GM19452 (cell line): ENCODE results near the gene CA5B.
A peak's percentile ranks its signal among the peaks of the same experiment; 100 is the strongest.
"Not testable (repeated sequence)": the region's sequence is repeated elsewhere in the genome, so short reads cannot be mapped to it uniquely, and the experiment has no call there.

Experiments
- ATAC-seq: cut with Tn5 transposase; IDR thresholded peaks from one replicate; pipeline ENCODE4 v1.9.1; 2021; ENCODE audit not compliant: unreplicated experiment

CA5B gene, protein sequence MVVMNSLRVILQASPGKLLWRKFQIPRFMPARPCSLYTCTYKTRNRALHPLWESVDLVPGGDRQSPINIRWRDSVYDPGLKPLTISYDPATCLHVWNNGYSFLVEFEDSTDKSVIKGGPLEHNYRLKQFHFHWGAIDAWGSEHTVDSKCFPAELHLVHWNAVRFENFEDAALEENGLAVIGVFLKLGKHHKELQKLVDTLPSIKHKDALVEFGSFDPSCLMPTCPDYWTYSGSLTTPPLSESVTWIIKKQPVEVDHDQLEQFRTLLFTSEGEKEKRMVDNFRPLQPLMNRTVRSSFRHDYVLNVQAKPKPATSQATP

DNA sequence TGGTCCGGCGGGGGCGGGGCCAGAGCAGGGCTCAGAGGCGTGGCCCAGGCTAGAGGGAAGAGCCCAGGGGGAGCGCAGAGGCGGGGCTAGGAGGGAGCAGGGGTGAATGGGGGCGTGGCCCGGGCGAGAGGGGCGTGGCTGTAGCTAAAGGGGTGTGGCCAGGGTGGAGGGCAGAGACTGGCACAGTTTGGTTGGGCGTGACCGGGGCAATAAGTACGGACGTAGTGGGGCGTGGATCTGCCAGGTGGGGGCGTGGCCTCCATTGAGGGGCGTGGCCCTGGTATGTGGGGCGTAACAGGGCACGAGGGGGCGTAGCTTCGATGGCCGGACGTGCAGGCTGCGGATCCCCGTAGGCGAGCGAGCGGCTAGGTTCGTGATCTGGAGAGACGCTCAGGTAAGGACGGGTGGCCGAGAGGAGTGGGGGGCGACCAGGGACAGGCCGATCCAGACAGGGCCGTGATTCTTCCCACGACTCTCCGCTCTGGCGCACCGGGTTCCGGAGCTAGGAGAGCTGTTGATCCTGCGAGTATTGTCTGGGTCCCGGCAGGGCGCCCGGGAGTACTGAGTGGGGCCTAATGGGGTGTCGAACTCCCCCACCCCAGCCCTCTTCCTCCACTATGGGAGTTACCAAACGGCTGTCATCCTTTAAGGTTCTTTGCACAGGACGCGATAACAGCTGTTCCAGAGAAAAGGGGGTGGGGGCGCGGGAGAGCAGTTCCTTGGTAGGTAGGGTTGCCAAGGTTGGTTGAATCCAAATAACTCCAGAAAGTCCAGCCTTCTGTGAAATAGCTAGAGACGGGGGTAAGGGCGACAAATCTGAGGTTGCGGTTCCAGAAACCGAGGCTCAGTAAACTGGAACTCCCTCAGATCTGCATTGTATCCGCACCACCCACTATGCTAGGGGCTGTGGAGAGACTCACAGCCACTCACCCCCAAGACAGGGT lies at the start of gene CA5B:
Gene CA5B, plus strand, starts transcription at position 312 of the 944 bp plus-strand sequence. CDS start 11,754 bp downstream, outside the sequence.
- ATAC-seq = peak; percentile 95

DNA sequence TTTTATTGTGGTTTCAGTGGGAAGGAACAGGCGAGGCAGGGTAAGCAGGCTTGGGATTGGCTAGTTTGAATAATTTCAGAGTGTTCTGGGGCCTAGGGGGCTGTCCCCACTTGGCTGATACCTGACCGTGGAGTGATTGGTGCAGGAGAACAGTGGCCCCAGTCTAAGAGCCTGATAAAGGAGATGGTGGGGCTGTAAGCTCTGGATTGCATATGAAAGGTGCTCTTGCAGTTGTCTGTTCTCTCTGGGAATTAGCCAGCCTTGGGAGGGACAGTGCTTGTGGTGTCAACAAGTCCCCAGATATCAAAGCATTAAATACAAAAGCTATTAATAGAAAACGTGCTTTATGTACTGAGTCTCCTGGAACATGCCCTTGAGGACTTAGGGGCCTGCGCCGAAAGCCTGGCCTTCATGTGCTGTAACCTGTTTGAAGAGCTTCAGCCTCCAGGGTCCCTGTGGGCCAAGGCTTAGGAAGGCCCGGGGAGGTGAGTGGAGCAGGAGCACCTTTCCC lies 43.1 kb upstream of the CA5B start:
- no peak for ATAC-seq

DNA sequence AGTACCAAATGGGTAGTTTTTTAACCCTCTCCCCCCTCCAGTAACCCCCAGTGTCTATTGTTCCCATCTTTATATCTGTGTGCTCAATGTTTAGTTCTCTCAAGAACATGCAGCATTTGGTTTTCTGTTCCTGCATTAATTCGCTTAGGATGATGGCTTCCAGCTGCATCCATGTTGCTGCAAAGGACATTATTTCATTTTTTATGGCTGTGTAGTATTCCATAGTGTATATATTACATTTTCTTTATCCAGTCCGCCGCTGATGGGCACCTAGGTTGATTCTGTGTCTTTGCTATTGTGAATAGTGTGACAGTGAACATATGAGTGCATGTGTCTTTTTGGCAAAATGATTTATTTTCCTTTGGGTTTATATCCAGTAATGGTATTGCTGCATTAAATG lies 41.6 kb upstream of the CA5B start:
- ATAC-seq = no peak

DNA sequence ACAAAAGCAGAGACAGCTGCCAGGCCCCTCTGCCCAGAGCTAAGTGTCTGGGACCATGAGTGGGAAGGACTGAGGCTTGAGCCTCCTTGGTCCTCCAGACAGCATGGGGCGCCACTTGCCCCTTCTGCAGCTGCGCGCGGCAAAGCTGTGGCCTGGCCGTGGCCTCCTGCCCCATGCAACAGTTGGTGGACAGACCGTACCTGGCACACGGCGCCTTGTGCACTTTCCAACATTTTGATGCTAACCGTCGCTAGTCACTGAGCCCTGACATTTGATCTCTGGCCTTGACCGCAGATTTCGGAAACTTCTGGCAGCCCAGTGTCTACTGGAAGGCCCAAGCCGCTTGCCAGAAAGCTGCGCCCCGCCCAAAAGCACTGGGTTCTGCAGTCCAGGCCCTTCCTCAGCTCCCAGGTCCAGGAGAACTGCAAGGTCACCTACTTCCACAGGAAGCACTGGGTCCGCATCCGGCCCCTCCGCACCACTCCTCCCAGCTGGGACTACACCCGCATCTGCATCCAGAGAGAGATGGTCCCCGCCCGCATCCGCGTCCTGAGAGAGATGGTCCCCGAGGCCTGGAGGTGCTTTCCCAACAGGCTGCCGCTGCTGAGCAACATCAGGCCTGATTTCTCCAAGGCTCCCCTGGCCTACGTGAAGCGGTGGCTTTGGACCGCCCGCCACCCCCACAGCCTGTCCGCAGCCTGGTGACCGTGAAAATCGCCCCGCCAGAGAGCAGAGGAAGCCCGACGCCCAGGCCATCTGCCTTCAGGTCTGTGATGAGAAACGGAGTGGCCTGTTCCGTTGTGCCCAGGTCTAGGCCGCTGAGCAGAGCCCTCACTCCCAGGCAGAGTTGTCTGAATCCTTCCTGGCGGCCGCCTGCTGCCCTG lies 35.3 kb upstream of the CA5B start:
- ATAC-seq = no peak

DNA sequence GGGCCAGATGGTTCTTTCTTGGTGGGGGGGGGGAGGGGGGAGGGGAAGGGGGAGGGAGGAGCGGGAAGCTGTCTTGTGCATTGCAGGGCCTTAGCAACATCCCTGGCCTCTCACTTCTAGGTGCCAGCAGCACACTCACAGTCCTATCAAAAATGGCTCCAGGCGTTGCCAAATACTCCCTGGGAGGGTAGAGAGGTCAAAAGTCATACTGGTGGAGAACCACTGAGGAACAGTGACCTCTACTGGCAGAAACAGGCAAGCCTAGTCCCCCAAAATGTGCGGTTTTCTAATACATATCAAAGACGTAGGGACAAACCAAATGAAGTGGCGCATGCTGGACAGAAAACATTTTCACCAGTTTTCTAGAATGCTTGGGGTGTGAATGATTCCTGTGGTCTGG lies 34.3 kb upstream of the CA5B start:
- not testable (repeated sequence) for ATAC-seq

DNA sequence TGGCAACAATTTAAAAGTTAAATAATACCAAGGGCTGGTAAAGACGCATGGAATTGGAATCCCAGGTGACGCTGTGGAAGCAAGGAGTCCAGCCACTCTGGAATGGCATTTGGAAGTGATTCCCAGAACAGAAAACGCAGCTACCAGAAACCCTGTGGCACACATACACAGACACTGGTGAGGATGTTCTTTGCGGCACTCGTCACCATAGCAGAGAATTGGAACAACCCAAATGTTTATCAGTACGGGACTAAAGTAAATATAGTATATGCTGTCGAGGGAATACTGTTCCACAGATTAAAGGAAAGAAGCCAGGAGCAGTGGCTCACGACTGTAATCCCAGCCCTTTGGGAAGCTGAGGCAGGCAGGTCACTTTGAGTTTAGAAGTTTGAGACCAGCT lies 33.8 kb upstream of the CA5B start:
- ATAC-seq = not testable (repeated sequence)

DNA sequence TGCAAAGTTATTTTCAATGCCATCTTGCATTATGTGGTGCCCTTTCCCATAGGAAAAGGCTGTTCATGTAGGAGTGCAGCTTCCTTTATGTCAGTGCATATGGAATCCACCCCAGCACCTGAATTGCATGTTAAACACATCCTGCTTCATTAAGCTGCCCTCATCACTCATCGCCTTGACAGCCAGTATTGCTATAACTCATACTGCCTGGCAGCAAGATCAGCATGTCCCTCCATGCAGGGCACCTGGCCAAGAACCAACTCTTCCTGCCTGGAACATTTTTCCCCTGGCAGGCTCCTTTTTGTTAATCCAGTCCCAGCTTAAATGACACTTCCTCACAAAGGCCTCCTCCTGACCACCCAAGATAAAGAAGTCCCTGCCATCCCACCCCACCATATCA lies 23.5 kb upstream of the CA5B start:
- no peak for ATAC-seq

DNA sequence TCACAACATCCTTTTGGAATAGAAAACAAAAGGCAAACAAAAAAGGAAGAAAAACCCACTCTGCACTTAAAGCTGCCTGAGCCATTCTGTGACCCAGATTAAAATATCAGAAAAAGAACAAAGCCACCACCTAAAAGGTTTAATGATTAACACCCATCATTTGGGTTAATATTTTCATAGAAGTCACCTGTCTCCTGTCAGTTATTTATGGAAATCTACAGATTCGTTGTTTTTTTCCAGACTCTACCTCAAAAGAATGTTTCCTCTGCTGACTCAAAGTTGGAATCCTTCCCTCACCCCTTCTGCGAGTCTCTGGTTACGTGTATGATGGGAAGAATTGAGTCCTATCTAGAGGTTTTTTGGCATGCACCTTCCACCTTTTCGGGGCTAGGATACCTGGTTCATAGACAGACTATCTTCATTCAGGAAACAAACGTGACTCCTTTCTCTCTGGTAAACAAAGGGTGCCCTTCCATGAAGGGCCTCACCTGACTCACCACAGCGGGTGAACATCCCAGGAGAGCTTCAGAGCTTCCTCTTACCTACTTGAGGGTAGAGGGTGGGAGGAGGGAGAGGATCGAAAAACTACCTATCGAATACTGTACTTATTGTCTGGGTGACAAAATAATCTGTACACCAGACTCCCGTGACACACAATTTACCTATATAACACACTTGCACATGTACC lies 19.6 kb upstream of the CA5B start:
- no peak for ATAC-seq

DNA sequence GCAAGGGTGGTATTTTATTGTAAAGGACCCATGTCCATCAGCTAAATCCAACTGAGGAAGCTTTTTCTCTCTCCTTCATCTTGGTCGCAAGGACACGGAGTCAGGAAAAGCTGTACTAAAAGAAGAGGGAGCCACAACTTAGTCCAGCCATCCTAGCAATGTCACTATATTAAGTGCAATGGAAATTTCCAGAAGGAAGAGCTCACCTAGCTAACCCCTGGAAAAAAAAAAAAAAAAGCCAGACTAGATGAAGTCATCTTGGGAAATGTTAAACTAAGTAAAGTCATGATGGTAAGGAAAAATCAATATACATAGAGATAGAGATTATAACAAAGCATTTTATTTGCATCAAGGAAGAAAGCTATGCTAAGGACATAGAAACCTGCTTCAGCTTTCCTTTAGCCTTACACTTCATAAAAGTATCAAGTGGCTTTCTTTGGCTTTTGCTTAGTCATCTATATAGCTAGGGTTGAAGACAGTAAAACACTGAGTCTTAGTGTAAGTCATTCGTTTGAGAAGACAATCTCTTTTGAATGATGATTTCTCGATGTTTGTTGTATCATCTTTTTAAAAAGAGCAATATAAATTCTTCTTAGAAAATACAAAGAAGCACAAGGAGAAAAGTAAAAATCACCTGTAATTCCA lies 18.6 kb upstream of the CA5B start:
- ATAC-seq = no peak

DNA sequence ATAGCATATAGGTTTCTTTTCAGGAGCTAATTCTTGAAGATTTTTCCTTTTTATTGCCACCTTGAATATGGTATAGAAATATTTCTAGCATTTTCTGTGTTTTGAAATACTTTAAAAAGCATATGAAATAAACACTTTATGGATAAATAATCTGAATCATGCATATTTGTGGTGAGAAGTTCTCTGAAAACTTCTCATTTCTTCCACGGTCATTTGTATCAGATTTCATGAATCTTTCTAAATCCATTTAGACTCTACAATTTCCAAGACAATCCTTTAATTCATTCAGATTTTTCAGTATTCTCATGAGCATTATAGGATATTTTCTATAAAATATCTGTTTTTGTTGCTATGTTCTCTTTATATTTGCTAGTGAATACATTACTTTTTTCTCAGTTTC lies 16.2 kb upstream of the CA5B start:
- ATAC-seq = no peak

DNA sequence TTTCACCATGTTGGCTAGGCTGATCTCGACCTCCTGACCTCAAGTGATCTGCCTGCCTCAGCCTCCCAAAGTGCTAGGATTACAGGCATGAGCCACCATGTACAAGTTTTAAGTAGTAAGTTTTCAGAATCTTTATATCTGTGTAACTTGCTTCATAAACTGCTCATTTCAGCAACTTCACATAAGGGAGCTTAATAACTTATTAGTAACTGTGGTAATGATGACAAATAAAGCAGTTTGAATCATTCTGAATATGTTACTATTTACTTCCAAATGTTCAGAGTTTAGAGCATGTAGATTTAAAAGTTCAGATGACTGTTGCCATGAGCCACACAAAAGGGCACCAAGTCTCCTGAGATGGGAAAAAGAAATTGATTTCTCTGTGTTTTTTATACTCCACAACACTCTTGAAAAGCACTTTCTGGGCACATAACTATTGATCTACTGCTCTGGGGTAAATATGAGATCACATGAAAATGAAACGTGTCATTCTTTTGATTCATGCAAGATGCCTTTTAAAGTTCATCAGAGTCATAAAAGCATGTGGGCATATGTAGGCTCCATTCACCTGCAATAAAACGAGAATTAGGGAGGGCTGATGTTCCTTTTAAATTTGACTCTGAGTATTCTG lies 14.1 kb upstream of the CA5B start:
- ATAC-seq = no peak

DNA sequence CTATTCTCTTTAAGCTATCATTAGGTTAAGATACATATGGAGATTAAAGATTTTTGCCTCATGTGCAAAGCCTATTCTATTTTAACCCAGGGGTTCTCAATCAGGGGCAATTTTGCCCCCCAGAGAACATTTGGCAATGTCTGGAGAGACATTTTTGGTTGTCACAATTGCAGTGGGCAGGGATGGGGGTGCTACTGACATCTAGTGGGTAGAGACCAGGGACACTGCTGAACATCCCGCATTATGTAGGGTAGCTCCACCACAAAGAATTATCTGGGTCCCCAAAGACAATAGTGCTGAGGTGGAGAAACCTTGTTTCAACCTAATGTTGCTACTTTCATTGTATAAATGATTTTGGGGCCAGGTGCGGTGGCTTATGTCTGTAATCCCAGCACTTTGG lies 13.2 kb upstream of the CA5B start:
- no peak for ATAC-seq

DNA sequence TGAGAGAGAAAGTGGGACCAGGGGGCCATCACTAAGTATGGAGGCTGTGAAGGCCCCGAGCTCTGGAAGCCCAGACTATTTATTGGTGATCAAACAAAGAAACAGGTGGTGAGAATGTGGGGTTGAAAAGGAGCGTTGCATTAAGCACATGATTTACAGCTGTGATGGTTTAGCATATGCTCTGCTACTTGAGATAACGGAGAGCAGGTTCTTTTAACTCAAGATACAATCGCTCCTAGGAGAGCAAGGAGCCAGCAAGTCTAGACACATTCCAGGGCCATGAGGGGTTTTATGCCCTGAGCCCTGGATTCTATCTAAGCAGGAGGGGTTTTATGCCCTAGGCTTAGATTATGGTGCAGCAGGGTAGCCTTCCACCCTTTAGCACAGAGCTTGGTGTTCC lies 6.7 kb upstream of the CA5B start:
- ATAC-seq = not testable (repeated sequence)

DNA sequence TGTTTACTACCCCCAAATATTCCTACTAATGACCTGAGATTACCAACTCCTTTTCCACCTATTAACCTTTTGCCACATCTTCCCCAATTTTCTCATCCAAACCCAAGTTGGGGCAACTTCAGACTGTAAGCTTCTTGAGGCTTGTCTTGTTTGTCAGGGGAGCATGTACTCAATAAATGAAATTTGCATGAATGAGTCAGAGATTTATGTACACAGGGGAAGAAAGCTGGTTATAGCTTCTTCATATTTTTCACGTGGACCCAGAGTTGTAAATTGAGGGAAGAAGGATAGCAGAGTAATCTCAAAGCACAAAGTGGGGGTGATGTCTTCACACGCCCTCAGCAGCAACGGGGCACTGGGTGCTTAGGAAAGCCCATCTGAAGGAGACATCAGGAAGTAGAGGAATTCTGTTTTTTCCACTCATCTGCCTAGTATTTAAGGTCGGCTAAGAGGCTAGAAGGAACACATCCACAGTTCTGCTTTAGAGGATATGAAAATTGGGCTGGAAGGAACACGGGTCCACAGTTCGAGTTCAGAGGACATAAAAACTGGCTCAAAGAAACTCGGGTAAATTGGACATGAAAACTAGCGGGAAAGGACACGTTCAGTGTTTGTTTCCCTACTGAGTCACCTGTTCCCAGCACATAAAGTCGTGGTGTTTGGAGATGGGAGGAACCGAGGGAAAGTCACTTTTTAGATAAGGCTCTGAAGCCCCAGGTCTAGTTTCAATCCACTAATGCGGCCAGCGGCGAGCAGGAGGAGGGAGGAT lies 696 bp upstream of the CA5B start:
- no peak for ATAC-seq

DNA sequence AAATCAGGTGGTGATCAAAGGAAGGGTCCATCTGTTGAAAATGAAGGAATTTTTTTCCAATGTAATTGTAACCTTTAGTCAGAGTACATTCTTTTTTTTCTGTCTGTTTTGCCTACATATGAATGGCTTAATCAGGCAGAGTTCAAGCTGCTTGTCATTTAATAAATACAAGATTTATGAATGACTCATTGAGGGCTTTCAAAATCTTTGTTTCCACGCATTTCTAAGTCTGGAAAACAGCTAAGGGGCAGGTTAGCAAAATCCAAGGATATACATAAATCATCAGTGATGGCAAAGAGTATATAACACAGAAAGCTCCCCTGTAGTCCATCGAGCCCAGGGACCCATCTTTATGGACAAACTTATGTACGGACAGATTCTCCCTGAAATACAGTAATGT lies 1.8 kb downstream of the CA5B start:
- no peak for ATAC-seq

DNA sequence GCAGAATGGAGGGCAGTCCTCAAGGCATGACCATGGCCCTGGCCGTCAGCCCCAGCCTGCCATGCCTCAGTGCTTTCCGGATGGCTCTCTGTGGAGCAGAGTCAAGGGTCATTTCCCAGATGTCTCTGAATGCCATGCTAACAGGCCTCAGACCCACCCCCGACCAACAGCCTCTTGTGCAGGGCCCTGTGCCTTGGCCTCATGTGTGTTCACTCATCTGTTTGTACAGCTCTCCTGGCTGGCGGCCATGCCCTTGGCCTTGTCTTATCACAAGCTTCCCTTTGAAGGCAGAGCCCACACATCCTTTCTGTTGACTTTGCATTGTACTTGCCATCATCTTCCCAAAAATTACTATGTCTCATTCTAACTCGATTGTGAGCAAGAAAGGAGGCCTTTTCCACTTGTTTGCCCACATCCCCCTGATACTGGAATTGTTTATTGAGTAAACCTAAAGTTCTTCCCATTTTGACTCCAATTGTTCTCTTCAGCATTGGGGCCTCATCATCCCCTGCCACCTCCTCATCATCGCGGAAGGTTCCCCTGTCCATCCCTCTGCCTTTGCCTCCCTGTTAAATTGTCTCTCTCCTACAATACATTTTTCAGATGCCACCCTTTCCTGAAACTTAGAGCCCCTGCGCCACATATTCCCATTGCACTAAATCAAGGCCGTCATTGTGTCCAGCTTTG lies 6.3 kb downstream of the CA5B start:
- ATAC-seq = no peak

DNA sequence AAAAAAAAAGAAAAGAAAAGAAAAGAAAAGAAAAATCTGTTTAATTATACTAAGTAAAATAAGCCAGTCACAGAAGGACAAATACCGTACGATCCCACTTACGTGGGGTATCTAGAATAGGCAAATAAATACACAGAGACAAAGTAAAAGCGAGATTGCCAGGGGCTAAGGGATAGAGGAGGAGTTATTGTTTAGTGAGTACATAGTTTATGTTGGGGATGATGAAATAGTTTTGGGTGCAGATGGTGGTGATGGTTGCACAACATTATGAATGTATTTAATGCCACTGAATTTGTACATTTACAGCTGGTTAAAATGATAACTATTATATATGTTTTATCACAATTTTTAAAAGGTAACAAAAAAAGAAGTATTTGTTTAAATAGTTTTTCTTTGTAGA lies 7.1 kb downstream of the CA5B start:
- no peak for ATAC-seq

DNA sequence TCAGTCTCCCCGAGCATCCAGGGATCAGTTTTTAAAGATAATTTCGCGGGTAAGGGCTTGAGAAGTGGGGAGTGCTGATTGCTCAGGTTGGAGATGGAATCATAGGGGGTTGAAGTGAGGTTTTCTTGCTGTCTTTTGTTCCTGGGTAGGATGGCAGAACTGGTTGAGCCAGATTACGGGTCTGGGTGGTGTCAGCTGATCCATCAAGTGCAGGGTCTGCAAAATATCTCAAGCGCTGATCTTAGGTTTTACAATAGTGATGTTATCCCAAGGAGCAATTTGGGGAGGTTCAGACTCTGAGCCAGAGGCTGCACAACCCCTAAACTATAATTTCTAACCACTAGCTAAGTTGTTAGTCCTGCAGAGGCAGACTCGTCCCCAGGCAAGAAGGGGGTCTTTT lies 8.6 kb downstream of the CA5B start:
- not testable (repeated sequence) for ATAC-seq
